Measurements from ENCODE around the gene NIPBL. TPM values are rescaled to one million over a fixed set of nuclear protein-coding genes. Genes with fewer than 3 reads are reported as not detected.

NIPBL gene
- polyA plus RNA-seq, 2 donors = 10.9 to 16.1 TPM

DNA sequence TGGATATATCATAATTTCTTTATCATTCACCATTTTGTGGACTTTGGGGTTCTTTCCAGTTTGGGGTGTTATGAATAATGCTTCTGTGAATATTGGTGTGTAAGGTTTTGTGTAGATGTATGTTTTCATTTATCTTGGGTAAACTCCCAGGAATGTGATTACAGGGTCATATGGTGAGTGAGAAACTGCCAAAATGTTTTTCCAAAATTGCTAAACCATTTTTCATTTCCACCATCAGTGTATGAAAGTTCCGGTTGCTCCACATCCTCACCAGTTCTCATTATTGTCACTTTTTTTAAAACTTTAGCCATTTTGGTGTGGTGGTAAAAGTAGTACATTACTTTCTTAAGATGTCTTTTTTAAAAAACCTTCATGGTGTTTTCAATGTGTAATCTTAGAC, 152.9 kb downstream of the NIPBL start:
- Histone ChIP-seq H3K27ac (ENCODE audit: low read depth in 2 of 2, low read length in 1 of 2) (no peak overlapping the region), H3K36me3 (ENCODE audit: control insufficient read depth in 2 of 2, insufficient read depth in 2 of 2, low read length in 1 of 2) (no peaks in the 10 kb centered on the region)

GRCh38 chr5:37034955-37035354, 158.4 kb downstream of the NIPBL start:
- no peaks in the 10 kb centered on the region for H3K36me3 ChIP-seq (ENCODE audit: control insufficient read depth in 2 of 2, insufficient read depth in 2 of 2, low read length in 1 of 2)
- H3K4me3 ChIP-seq (ENCODE audit: low read depth in 1 of 2, low read length in 2 of 2) = no peak overlapping the region
- no peak overlapping the region for H3K27ac ChIP-seq (ENCODE audit: low read depth in 2 of 2, low read length in 1 of 2)
- no peaks in the 10 kb centered on the region for H3K9me3 ChIP-seq (ENCODE audit: control insufficient read depth in 2 of 2, insufficient read depth in 1 of 2, low read depth in 1 of 2, low read length in 1 of 2)
- no peaks in the 10 kb centered on the region for H3K4me1 ChIP-seq (ENCODE audit: control insufficient read depth in 2 of 2, insufficient read depth in 2 of 2, low read length in 1 of 2)
- H3K27me3 ChIP-seq (ENCODE audit: control insufficient read depth in 1 of 2, insufficient read depth in 2 of 2, low read length in 2 of 2) = no peaks in the 10 kb centered on the region
- WGBS, 2 donors = 91% methylated on average over 6 of the region's 6 CpGs

More for the DNA sequence above, 152.9 kb downstream of the NIPBL start:
- no peaks in the 10 kb centered on the region for H3K4me1 ChIP-seq (ENCODE audit: control insufficient read depth in 2 of 2, insufficient read depth in 2 of 2, low read length in 1 of 2)
- H3K4me3 ChIP-seq (ENCODE audit: low read depth in 1 of 2, low read length in 2 of 2) = no peak overlapping the region
- H3K9me3 ChIP-seq (ENCODE audit: control insufficient read depth in 2 of 2, insufficient read depth in 1 of 2, low read depth in 1 of 2, low read length in 1 of 2) = no peaks in the 10 kb centered on the region
- no peaks in the 10 kb centered on the region for H3K27me3 ChIP-seq (ENCODE audit: control insufficient read depth in 1 of 2, insufficient read depth in 2 of 2, low read length in 2 of 2)
- WGBS, 2 donors = 95 to 100% methylated on average over 1 of the region's 1 CpG

- Histone ChIP-seq H3K4me1 (ENCODE audit: control insufficient read depth in 2 of 2, insufficient read depth in 2 of 2, low read length in 1 of 2) (no peaks in the 10 kb centered on the region), H3K9me3 (ENCODE audit: control insufficient read depth in 2 of 2, insufficient read depth in 1 of 2, low read depth in 1 of 2, low read length in 1 of 2) (no peaks in the 10 kb centered on the region), H3K36me3 (ENCODE audit: control insufficient read depth in 2 of 2, insufficient read depth in 2 of 2, low read length in 1 of 2) (no peaks in the 10 kb centered on the region), H3K27me3 (ENCODE audit: control insufficient read depth in 1 of 2, insufficient read depth in 2 of 2, low read length in 2 of 2) (no peaks in the 10 kb centered on the region), H3K4me3 (ENCODE audit: low read depth in 1 of 2, low read length in 2 of 2) (no peak overlapping the region), H3K27ac (ENCODE audit: low read depth in 2 of 2, low read length in 1 of 2) (no peak overlapping the region)
- 96 to 99% methylated on average over 5 of the region's 5 CpGs for WGBS, 2 donors
Observed at GRCh38 chr5:37037840-37038239, 161.3 kb downstream of the NIPBL start.

DNA sequence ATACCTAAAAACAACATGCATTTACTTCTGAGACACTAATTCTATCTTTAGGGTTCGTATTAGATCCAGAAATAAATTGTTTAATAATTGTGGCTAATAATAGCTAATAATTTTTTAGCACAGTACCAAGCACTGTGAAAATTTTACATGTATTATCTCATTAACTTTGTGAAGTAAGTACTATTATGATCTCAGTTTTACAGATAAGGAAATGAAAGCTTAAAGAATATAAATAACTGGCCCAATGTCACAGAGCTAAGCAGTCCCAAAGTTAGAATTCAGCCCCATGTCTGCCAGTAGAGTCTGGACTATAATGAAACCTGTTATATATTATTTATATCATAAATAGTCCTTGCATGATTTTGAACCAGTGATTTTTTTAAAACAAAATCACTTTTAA, 163.3 kb downstream of the NIPBL start:
- Histone ChIP-seq H3K4me3 (ENCODE audit: low read depth in 1 of 2, low read length in 2 of 2) (no peak overlapping the region), H3K9me3 (ENCODE audit: control insufficient read depth in 2 of 2, insufficient read depth in 1 of 2, low read depth in 1 of 2, low read length in 1 of 2) (no peaks in the 10 kb centered on the region), H3K27me3 (ENCODE audit: control insufficient read depth in 1 of 2, insufficient read depth in 2 of 2, low read length in 2 of 2) (no peaks in the 10 kb centered on the region), H3K27ac (ENCODE audit: low read depth in 2 of 2, low read length in 1 of 2) (no peak overlapping the region), H3K36me3 (ENCODE audit: control insufficient read depth in 2 of 2, insufficient read depth in 2 of 2, low read length in 1 of 2) (no peaks in the 10 kb centered on the region), H3K4me1 (ENCODE audit: control insufficient read depth in 2 of 2, insufficient read depth in 2 of 2, low read length in 1 of 2) (no peaks in the 10 kb centered on the region)
- WGBS, 2 donors = 85 to 89% methylated on average over 1 of the region's 1 CpG

DNA sequence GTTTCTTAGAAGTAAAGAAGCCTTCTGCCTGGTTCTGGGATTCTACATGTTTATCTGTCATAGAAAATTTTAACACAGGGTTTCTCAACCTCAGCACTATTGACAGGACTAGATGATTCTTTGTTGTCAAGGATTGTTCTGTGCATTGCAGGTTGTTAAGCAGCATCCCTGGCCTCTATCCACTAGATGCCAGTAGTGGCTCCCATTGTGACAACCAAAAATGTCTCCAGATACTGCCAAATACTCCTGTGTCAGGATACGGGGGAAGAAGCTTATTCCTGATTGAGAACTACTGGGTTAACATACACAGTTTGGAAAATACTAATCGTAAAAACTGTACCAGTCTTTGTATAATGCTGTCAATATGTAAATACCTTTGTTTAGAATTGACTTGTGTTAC, 167.1 kb downstream of the NIPBL start:
- Histone ChIP-seq H3K4me1 (ENCODE audit: control insufficient read depth in 2 of 2, insufficient read depth in 2 of 2, low read length in 1 of 2) (no peaks in the 10 kb centered on the region), H3K36me3 (ENCODE audit: control insufficient read depth in 2 of 2, insufficient read depth in 2 of 2, low read length in 1 of 2) (peaks cover 0 to 2% of the 10 kb centered on the region in 2 donors), H3K4me3 (ENCODE audit: low read depth in 1 of 2, low read length in 2 of 2) (no peak overlapping the region), H3K27ac (ENCODE audit: low read depth in 2 of 2, low read length in 1 of 2) (no peak overlapping the region), H3K9me3 (ENCODE audit: control insufficient read depth in 2 of 2, insufficient read depth in 1 of 2, low read depth in 1 of 2, low read length in 1 of 2) (no peaks in the 10 kb centered on the region), H3K27me3 (ENCODE audit: control insufficient read depth in 1 of 2, insufficient read depth in 2 of 2, low read length in 2 of 2) (no peaks in the 10 kb centered on the region)
- 86 to 88% methylated on average over 2 of the region's 2 CpGs for WGBS, 2 donors

DNA sequence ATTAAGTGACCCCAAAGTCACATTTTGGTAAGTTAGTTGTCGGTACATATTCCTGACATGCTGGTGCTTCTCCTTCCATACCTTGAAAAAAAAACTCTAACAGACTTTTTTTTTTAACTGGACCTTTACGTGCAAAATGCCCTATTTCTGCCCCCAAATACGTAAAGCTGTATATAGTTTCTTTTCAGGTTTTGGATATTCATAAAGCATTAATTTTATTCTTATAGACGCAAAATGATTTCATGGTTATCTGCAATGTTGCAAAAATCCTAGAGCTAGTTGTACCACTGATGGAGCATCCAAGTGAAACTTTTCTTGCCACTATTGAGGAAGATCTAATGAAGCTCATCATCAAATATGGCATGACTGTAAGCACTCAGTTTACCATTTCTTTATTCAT, 167.6 kb downstream of the NIPBL start:
- no peaks in the 10 kb centered on the region for H3K27me3 ChIP-seq (ENCODE audit: control insufficient read depth in 1 of 2, insufficient read depth in 2 of 2, low read length in 2 of 2)
- H3K4me1 ChIP-seq (ENCODE audit: control insufficient read depth in 2 of 2, insufficient read depth in 2 of 2, low read length in 1 of 2) = no peaks in the 10 kb centered on the region
- H3K9me3 ChIP-seq (ENCODE audit: control insufficient read depth in 2 of 2, insufficient read depth in 1 of 2, low read depth in 1 of 2, low read length in 1 of 2) = no peaks in the 10 kb centered on the region
- H3K36me3 ChIP-seq (ENCODE audit: control insufficient read depth in 2 of 2, insufficient read depth in 2 of 2, low read length in 1 of 2) = peaks cover 0 to 4% of the 10 kb centered on the region in 2 donors
- 98% methylated on average over 4 of the region's 4 CpGs for WGBS, 2 donors
- no peak overlapping the region for H3K27ac ChIP-seq (ENCODE audit: low read depth in 2 of 2, low read length in 1 of 2)
- no peak overlapping the region for H3K4me3 ChIP-seq (ENCODE audit: low read depth in 1 of 2, low read length in 2 of 2)

GRCh38 chr5:37045703-37046102, 169.1 kb downstream of the NIPBL start:
- H3K9me3 ChIP-seq (ENCODE audit: control insufficient read depth in 2 of 2, insufficient read depth in 1 of 2, low read depth in 1 of 2, low read length in 1 of 2) = no peaks in the 10 kb centered on the region
- peaks cover 0 to 4% of the 10 kb centered on the region in 2 donors for H3K36me3 ChIP-seq (ENCODE audit: control insufficient read depth in 2 of 2, insufficient read depth in 2 of 2, low read length in 1 of 2)
- 88 to 91% methylated on average over 2 of the region's 2 CpGs for WGBS, 2 donors
- no peaks in the 10 kb centered on the region for H3K4me1 ChIP-seq (ENCODE audit: control insufficient read depth in 2 of 2, insufficient read depth in 2 of 2, low read length in 1 of 2)
- H3K27me3 ChIP-seq (ENCODE audit: control insufficient read depth in 1 of 2, insufficient read depth in 2 of 2, low read length in 2 of 2) = no peaks in the 10 kb centered on the region
- no peak overlapping the region for H3K4me3 ChIP-seq (ENCODE audit: low read depth in 1 of 2, low read length in 2 of 2)
- no peak overlapping the region for H3K27ac ChIP-seq (ENCODE audit: low read depth in 2 of 2, low read length in 1 of 2)

DNA sequence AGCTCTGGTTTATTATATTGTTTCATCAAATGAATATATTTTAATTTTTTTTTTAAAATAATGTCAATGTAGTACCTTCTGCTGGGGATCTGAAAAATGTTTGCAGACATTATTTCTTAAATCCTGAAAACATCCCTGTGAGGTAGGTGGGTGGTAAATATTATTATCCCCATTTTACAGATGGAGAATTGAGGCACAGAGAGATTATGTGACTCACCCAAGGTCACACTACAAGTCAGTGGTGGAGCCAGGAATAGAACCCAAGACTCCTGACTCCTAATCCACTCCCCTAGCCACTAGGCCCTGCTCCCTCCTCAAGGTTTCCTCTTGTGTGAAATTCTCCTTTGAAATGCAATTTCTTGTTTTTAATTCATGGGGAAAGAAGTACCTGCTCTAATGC, 171.4 kb downstream of the NIPBL start:
- Histone ChIP-seq H3K36me3 (ENCODE audit: control insufficient read depth in 2 of 2, insufficient read depth in 2 of 2, low read length in 1 of 2) (peaks cover 0 to 7% of the 10 kb centered on the region in 2 donors), H3K27ac (ENCODE audit: low read depth in 2 of 2, low read length in 1 of 2) (no peak overlapping the region), H3K27me3 (ENCODE audit: control insufficient read depth in 1 of 2, insufficient read depth in 2 of 2, low read length in 2 of 2) (no peaks in the 10 kb centered on the region), H3K4me3 (ENCODE audit: low read depth in 1 of 2, low read length in 2 of 2) (no peak overlapping the region), H3K4me1 (ENCODE audit: control insufficient read depth in 2 of 2, insufficient read depth in 2 of 2, low read length in 1 of 2) (no peaks in the 10 kb centered on the region), H3K9me3 (ENCODE audit: control insufficient read depth in 2 of 2, insufficient read depth in 1 of 2, low read depth in 1 of 2, low read length in 1 of 2) (no peaks in the 10 kb centered on the region)

- H3K4me3 ChIP-seq (ENCODE audit: low read depth in 1 of 2, low read length in 2 of 2) = no peak overlapping the region
- WGBS, 2 donors = 92 to 95% methylated on average over 2 of the region's 2 CpGs
- peaks cover 0 to 2% of the 10 kb centered on the region in 2 donors for H3K36me3 ChIP-seq (ENCODE audit: control insufficient read depth in 2 of 2, insufficient read depth in 2 of 2, low read length in 1 of 2)
- H3K9me3 ChIP-seq (ENCODE audit: control insufficient read depth in 2 of 2, insufficient read depth in 1 of 2, low read depth in 1 of 2, low read length in 1 of 2) = no peaks in the 10 kb centered on the region
- no peaks in the 10 kb centered on the region for H3K27me3 ChIP-seq (ENCODE audit: control insufficient read depth in 1 of 2, insufficient read depth in 2 of 2, low read length in 2 of 2)
- no peak overlapping the region for H3K27ac ChIP-seq (ENCODE audit: low read depth in 2 of 2, low read length in 1 of 2)
- no peaks in the 10 kb centered on the region for H3K4me1 ChIP-seq (ENCODE audit: control insufficient read depth in 2 of 2, insufficient read depth in 2 of 2, low read length in 1 of 2)
Observed at GRCh38 chr5:37054391-37054790, 177.8 kb downstream of the NIPBL start.

DNA sequence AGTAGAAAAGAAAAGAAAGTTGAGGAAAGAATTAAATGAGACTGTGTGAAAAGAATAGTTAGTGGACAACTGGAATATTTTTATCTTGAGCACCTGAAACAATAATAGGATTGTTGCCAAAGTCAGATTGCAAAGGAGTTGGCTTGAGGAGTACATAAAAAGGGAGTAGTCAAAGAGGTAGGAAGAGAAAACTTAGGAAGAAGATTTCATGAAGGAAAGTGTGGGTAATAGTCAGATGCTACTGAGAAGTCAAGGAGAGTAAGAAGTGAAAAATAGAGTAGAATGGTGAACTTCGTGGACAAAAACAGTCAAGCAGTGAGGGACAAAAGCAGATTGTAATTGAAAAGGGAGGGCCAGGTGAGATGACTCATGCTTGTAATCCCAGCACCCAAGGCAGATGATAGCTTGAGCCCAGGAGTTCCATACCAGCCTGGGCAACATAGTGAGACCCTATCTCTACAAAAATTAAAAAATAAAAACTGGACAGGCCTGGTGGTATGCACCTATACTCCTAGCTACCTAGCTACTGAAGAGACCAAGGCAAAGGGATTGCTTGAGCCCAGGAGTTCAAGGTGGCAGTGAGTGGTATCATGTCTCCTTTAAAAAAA, 178.9 kb downstream of the NIPBL start:
- no peaks in the 10 kb centered on the region for H3K27me3 ChIP-seq (ENCODE audit: control insufficient read depth in 1 of 2, insufficient read depth in 2 of 2, low read length in 2 of 2)
- no peaks in the 10 kb centered on the region for H3K4me1 ChIP-seq (ENCODE audit: control insufficient read depth in 2 of 2, insufficient read depth in 2 of 2, low read length in 1 of 2)
- peaks cover 0 to 6% of the 10 kb centered on the region in 2 donors for H3K36me3 ChIP-seq (ENCODE audit: control insufficient read depth in 2 of 2, insufficient read depth in 2 of 2, low read length in 1 of 2)
- 78 to 84% methylated on average over 1 of the region's 1 CpG for WGBS, 2 donors
- no peak overlapping the region for H3K27ac ChIP-seq (ENCODE audit: low read depth in 2 of 2, low read length in 1 of 2)
- H3K9me3 ChIP-seq (ENCODE audit: control insufficient read depth in 2 of 2, insufficient read depth in 1 of 2, low read depth in 1 of 2, low read length in 1 of 2) = no peaks in the 10 kb centered on the region
- no peak overlapping the region for H3K4me3 ChIP-seq (ENCODE audit: low read depth in 1 of 2, low read length in 2 of 2)

Measured in esophagus (tissue), 2 donors.